ENCODE results near the gene LMCD1. TPM values are rescaled to one million over a fixed set of nuclear protein-coding genes. Genes with fewer than 3 reads are reported as not detected.

LMCD1 gene
- total and polyA plus RNA-seq, 9 donors, result 42.1 to 146 (median 127) TPM

DNA sequence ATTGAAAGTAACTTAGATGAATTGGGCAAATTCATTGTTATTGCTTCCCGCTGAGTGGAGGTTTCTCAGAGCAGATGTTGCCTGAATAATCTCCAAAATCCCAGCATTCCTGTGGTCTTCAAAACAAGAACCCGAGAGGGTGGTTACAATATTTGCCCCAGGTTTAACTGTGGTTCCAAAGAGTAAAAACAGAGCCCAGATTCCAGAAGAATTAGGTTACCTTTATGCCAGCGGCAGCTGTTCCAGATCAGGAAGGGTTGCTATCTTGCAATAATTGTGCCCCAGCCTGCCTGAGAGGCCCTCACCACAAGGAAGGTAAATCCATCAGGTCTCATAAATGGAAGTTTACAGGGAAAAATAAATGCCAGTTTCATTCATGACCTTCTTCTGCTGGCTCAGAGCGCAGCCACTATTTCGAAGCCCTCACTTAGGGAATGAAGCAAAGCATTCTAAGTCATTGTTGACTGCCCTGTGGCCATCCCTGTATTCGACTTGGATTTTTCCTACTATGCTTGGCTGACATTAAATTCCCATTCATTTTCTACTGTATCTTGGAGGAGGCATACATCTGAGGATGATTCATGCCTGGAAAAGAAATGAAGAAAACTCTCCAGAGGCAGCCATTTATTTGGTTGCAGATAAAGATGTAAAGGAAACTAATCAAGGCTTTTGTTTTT lies 88.4 kb downstream of the LMCD1 start:
- Histone ChIP-seq H3K27me3 (no peaks in the 10 kb centered on the region), H3K4me3 (no peak overlapping the region), H3K9me3 (no peaks in the 10 kb centered on the region), H3K36me3 (no peaks in the 10 kb centered on the region), H3K27ac (no peak overlapping the region), H3K4me1 (ENCODE audit: insufficient read depth) (peaks cover 6% of the 10 kb centered on the region)
- intact Hi-C loops (cut with DNase I), result no loop called here
- TF ChIP-seq EP300 (IDR thresholded peaks at IDR 0.05), result no peak
- no peak for DNase-seq
- 31 to 42% (median 41%) methylated on average over 6 of the region's 6 CpGs for WGBS, 3 donors

DNA sequence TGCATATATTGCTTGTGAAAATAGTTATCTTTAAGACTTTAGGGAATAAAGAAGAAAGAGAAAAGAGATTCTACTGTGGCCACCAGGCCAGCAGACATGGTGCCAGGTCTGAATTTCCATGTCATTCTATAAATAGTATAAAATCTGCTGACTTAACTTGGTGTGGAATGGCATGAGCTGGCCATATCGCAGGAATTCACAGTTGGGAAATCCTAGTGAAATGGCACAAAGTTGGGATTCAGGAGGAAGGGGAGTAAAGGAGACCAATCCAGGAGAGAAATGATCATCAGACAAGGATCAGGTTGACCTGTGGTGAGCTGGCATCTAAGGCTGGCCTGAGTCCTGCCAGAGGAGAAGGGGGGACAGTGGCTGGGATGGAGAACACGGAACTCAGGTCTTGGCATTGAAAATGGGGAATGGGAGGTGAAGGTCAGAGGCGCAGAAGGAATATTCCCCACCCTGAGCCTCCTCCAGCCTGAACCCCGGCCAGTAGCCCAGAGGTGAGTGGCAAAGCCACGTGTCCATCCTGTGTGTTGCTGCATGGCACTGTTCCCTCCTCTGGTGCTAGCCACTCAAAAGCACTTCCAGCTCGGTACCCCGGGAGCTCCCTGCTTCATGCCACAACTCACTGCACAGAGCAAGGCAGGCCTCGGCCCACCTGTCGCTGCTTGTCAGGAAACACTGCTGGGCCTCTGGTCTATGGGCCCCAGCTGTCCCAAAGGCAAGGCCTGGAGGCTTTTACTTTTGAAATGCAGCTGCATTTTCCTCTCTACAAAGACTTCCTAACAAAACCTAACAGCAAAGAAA lies 91.6 kb downstream of the LMCD1 start:
- TF ChIP-seq EP300 (IDR thresholded peaks at IDR 0.05) (no peak), POLR2A (IDR thresholded peaks at IDR 0.05) (no peak)
- TF ChIP-seq, protein P1, sequence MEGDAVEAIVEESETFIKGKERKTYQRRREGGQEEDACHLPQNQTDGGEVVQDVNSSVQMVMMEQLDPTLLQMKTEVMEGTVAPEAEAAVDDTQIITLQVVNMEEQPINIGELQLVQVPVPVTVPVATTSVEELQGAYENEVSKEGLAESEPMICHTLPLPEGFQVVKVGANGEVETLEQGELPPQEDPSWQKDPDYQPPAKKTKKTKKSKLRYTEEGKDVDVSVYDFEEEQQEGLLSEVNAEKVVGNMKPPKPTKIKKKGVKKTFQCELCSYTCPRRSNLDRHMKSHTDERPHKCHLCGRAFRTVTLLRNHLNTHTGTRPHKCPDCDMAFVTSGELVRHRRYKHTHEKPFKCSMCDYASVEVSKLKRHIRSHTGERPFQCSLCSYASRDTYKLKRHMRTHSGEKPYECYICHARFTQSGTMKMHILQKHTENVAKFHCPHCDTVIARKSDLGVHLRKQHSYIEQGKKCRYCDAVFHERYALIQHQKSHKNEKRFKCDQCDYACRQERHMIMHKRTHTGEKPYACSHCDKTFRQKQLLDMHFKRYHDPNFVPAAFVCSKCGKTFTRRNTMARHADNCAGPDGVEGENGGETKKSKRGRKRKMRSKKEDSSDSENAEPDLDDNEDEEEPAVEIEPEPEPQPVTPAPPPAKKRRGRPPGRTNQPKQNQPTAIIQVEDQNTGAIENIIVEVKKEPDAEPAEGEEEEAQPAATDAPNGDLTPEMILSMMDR (IDR thresholded peaks at IDR 0.05), result no peak
- no peaks in the 10 kb centered on the region for H3K36me3 ChIP-seq
- WGBS, 3 donors, result 83 to 89% (median 84%) methylated on average over 9 of the region's 9 CpGs
- H3K27ac ChIP-seq, result no peak overlapping the region
- no peak overlapping the region for H3K4me3 ChIP-seq
- H3K4me1 ChIP-seq (ENCODE audit: insufficient read depth), result peaks cover 6% of the 10 kb centered on the region
- intact Hi-C loops (cut with DNase I), result no loop called here
- no peaks in the 10 kb centered on the region for H3K27me3 ChIP-seq
- no peak for DNase-seq
- no peaks in the 10 kb centered on the region for H3K9me3 ChIP-seq

DNA sequence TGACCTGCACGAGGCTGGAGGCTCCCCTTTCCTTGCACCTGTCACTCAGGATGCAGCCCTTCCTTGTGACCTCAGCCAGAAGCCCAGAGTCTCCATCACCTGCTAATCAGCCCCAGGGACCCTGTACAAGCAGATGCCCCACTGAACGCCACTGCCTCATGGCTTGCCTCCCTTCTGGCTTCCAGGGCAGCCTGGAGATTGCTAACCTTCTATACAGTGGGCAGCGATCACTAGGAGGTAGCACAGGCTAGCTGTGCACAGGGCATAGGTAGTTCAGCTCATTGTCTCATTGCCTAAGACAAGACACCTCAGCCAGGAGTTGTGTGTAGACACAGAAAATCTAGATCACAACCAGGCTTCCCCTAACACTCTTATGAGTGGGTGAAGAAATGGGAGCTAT lies 93.6 kb downstream of the LMCD1 start:
- WGBS, 3 donors, result 77 to 94% (median 91%) methylated on average over 3 of the region's 3 CpGs
- no peaks in the 10 kb centered on the region for H3K36me3 ChIP-seq
- no peak overlapping the region for H3K4me3 ChIP-seq
- no peaks in the 10 kb centered on the region for H3K9me3 ChIP-seq
- TF ChIP-seq POLR2A (IDR thresholded peaks at IDR 0.05) (no peak), EP300 (IDR thresholded peaks at IDR 0.05) (no peak)
- TF ChIP-seq, protein P1 (IDR thresholded peaks at IDR 0.05), result no peak
- no peaks in the 10 kb centered on the region for H3K27me3 ChIP-seq
- intact Hi-C loops (cut with DNase I), result no loop called here
- DNase-seq, result no peak
- no peaks in the 10 kb centered on the region for H3K4me1 ChIP-seq (ENCODE audit: insufficient read depth)
- no peak overlapping the region for H3K27ac ChIP-seq

DNA sequence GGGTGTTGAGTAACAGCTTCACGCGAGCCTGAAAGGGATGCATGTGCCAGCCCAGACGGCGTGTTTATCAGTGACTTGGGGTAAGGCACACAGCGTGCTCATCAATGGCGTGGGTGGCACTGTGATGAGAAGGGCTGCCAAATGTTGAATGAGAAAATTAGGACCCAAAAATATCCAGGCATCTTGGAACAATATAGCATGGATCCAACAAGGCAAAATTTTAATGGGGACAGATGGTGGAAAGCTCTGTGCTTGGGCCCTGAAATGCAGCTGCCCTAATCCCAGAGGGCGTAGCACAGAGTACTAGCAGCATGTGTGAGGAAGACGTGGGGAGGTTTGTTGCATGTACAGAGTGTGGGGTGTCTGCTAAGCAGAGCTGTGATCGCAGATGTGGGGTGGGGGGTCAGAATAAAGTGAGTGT lies 94.1 kb downstream of the LMCD1 start:
- intact Hi-C loops (cut with DNase I), result no loop called here
- Histone ChIP-seq H3K36me3 (no peaks in the 10 kb centered on the region), H3K27ac (no peak overlapping the region), H3K27me3 (no peaks in the 10 kb centered on the region), H3K4me3 (no peak overlapping the region), H3K9me3 (no peaks in the 10 kb centered on the region), H3K4me1 (ENCODE audit: insufficient read depth) (no peaks in the 10 kb centered on the region)
- TF ChIP-seq EP300 (IDR thresholded peaks at IDR 0.05), result no peak
- DNase-seq, result no peak
- 92 to 93% (median 92%) methylated on average over 9 of the region's 9 CpGs for WGBS, 3 donors

DNA sequence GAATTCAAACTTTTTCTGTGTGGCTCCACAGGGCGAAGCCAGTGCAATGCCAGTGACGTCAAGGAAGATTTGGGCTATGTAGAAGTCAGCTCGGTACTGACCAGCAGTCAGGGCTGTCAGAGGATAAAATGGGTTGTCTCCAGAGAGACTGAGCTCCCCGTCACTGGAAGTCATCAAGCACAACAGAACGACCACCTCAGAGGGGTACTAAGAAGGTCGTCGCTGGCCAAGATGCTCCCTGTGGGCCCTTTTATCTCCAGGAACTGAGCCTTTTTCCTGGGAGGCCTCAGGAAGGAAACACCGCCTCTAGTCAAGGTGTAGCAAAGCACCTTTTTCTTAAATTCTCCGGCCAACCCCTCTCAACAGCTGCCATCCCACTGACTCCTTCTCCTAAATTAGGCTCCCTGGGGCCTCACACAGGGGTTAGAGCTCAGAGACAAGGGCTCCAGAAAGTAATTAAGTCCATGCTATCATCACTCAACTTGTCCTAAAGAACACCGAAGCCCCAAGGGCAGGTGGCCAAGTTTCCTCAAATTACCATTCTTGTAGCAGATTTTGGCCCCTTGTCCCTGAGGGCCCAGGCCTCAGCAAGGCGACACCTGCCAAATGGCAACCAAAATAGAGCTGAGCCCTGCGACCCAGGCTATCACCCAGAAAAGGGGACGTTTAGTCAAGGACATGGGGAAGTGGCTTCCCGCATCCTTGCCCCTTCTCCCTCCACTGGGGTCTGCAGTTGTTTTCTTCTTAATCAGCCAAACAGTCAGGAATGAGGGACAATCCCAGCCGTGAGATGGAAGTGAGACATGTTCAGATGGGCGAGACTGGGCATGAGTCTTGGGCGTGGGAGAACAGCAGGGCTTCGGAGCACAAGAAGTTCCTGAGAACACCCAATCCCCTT lies 94.9 kb downstream of the LMCD1 start:
- WGBS, 3 donors, result 85 to 91% (median 89%) methylated on average over 18 of the region's 18 CpGs
- H3K27me3 ChIP-seq, result no peaks in the 10 kb centered on the region
- no peaks in the 10 kb centered on the region for H3K9me3 ChIP-seq
- H3K27ac ChIP-seq, result no peak overlapping the region
- intact Hi-C loops (cut with DNase I), result no loop called here
- no peak overlapping the region for H3K4me3 ChIP-seq
- H3K4me1 ChIP-seq (ENCODE audit: insufficient read depth), result no peaks in the 10 kb centered on the region
- no peak for DNase-seq
- no peaks in the 10 kb centered on the region for H3K36me3 ChIP-seq
- TF ChIP-seq, protein P1 (IDR thresholded peaks at IDR 0.05), result no peak
- TF ChIP-seq EP300 (IDR thresholded peaks at IDR 0.05) (no peak), POLR2A (IDR thresholded peaks at IDR 0.05) (no peak)
